ENCODE data around the gene GRIN3B.
A peak's percentile ranks its signal among the peaks of the same experiment; 100 is the strongest.

The GRIN3B gene

GRCh38 chr19:1042689-1043511 lies 42.7 kb downstream of the GRIN3B start:
- DNase-seq (ENCODE audit: low spot score), result no peak

GRCh38 chr19:1045247-1045603 lies 45.0 kb downstream of the GRIN3B start:
- DNase-seq (ENCODE audit: low spot score), result peak; percentile 77

DNA sequence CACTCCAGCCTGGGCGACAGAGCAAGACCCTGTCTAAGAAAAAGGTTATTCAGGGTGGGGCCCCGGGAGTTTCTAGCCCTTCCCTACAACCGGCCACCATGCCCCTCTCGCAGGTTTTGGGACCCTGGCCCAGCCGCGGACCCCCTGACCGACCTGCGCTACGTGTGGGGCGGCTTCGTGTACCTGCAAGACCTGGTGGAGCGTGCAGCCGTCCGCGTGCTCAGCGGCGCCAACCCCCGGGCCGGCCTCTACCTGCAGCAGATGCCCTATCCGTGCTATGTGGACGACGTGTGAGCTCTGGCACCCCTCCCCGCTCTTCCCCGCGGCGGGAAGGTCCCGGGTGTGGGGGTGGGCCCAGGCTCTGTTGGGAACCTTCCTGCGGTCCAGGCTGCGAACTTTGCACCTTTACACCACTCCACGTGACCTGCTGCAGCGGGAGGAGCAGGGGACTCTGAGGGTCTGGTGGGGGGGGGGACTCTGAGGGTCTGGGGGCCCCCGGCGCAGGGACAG lies 46.0 kb downstream of the GRIN3B start:
- no peak for DNase-seq (ENCODE audit: low spot score)

- no peak for DNase-seq (ENCODE audit: low spot score)
Measured at GRCh38 chr19:1046836-1047695, 46.8 kb downstream of the GRIN3B start.

GRCh38 chr19:1047696-1048147 lies 47.5 kb downstream of the GRIN3B start:
- no peak for DNase-seq (ENCODE audit: low spot score)

DNA sequence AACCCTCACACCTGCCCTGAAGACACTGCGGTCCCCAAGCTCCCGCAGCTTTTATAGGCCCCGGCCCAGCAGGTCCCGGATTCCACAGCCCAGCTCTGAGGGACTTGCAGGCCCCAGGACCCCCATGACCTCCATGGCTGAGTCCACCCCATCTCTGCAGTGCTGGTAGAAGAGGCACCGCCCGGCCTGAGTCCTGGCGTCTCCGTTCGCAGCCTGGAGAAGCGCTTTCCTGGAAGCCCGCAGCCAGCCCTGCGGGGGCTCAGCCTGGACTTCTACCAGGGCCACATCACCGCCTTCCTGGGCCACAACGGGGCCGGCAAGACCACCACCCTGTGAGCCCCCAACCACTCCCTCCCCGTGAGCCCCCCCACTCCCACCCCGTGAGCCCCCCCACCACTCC lies 48.9 kb downstream of the GRIN3B start:
- DNase-seq (ENCODE audit: low spot score), result no peak

GRCh38 chr19:1049800-1050199 lies 49.6 kb downstream of the GRIN3B start:
- DNase-seq (ENCODE audit: low spot score), result no peak

- no peak for DNase-seq (ENCODE audit: low spot score)
Measured at GRCh38 chr19:1050989-1051788, 51.0 kb downstream of the GRIN3B start.

GRCh38 chr19:1051791-1052190 lies 51.6 kb downstream of the GRIN3B start:
- DNase-seq (ENCODE audit: low spot score), result no peak

- no peak for DNase-seq (ENCODE audit: low spot score)
Measured at GRCh38 chr19:1052349-1052975, 52.2 kb downstream of the GRIN3B start.

GRCh38 chr19:1053176-1054101 lies 53.2 kb downstream of the GRIN3B start:
- DNase-seq (ENCODE audit: low spot score), result no peak

DNA sequence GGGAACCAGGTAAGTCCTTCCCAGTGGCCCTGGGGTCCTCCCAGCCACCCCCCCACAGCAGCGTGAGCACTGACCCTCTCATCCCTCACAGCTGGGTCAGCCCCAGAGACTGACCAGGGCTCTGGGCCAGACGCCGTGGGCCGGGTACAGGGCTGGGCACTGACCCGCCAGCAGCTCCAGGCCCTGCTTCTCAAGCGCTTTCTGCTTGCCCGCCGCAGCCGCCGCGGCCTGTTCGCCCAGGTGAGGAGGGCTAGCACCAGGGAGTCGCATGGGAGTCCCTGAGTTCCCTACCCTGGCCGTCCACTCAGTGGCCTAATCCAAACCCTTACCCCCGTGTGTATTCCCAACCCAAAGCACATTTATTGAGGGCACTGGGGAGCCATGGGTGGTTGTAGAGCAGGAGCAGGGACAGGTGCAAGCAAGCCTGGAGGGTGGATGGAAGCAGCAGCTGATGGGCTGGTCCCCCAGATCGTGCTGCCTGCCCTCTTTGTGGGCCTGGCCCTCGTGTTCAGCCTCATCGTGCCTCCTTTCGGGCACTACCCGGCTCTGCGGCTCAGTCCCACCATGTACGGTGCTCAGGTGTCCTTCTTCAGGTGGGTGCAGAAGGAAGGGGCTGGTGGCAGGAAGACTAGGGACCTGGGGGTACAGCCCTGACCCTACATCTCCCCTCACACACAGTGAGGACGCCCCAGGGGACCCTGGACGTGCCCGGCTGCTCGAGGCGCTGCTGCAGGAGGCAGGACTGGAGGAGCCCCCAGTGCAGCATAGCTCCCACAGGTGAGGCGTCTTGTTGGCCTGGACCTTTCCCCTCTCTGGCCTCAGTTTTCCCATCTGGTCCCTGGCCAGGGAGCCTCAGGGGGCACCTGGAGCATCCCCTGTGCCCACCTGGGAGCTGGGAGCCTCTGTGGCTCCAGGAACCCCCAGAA lies 54.1 kb downstream of the GRIN3B start:
- no peak for DNase-seq (ENCODE audit: low spot score)

DNA sequence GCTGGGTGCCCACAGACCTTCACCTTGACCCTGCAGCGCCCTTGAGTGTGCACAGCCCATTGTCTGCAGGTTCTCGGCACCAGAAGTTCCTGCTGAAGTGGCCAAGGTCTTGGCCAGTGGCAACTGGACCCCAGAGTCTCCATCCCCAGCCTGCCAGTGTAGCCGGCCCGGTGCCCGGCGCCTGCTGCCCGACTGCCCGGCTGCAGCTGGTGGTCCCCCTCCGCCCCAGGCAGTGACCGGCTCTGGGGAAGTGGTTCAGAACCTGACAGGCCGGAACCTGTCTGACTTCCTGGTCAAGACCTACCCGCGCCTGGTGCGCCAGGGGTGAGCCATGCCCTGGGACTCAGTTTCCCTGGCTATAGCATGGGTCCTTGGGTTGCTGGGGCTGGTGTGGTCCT lies 54.8 kb downstream of the GRIN3B start:
- DNase-seq (ENCODE audit: low spot score), result no peak

GRCh38 chr19:1055886-1056620 lies 55.8 kb downstream of the GRIN3B start:
- no peak for DNase-seq (ENCODE audit: low spot score)

DNA sequence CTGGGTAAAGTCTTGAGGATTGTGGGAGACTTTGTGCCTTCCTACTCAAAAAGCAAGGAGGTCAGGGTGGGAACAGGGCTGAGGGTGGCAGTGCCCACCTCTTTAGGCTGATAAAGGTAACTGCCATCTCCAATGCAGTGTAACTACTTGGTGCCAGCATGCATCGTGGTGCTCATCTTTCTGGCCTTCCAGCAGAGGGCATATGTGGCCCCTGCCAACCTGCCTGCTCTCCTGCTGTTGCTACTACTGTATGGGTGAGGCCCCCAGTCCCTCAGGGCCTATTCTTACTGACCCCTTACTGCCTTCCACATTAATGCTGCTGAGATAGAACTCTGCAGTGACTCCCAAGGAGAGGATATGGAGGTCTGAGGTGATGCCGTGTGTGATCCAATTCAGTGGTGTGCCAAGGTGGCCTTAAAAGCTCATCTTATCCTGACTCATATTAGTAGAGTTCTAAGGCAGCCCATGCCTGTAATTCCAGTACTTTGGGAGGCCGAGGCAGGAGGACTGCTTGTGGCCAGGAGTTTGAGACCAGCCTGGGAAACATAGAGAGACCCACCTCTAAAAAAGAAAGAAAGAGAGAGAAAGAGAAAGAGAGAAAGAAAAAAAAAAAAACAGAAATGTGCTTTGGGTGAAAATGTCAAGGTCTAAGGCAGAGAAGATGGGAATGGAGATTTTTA lies 57.1 kb downstream of the GRIN3B start:
- peak; percentile 32 for DNase-seq (ENCODE audit: low spot score)

GRCh38 chr19:1058112-1058511 lies 57.9 kb downstream of the GRIN3B start:
- no peak for DNase-seq (ENCODE audit: low spot score)

All from hematopoietic multipotent progenitor cell treated with erythropoietin and hydrocortisone succinate and interleukin-3 and kit ligand, for 17 days (in vitro differentiated cells).